Skeletal muscle satellite cell (primary cell): ENCODE measurements around the gene CLCN5. TPM values are rescaled to one million over a fixed set of nuclear protein-coding genes. Genes with fewer than 3 reads are reported as not detected.
A peak's percentile ranks its signal among the peaks of the same experiment; 100 is the strongest.

ENCODE experiments used
- H3K27me3 ChIP-seq: 2 replicates; pipeline ENCODE4 v1.7.0; 2013; ENCODE audit warnings: low read length; ENCODE audit not compliant: control insufficient read depth, insufficient read depth
- H3K36me3 ChIP-seq: 2 replicates; pipeline ENCODE4 v1.7.0; 2013; ENCODE audit warnings: mild to moderate bottlenecking, control low read depth, low read length; ENCODE audit not compliant: insufficient read depth
- H3K4me1 ChIP-seq: 2 replicates; pipeline ENCODE4 v1.7.0; 2013; ENCODE audit warnings: low read length; ENCODE audit not compliant: control insufficient read depth, insufficient read depth
- H3K4me2 ChIP-seq: 2 replicates; pipeline ENCODE4 v1.7.0; 2013; ENCODE audit warnings: mild to moderate bottlenecking, low read length
- H3K4me3 ChIP-seq: 2 replicates; pipeline ENCODE4 v1.7.0; 2013; ENCODE audit warnings: low read length
- H3K9ac ChIP-seq: 2 replicates; pipeline ENCODE4 v1.7.0; 2013; ENCODE audit warnings: mild to moderate bottlenecking, low read depth, low read length, moderate library complexity
- H3K9me3 ChIP-seq: replicated peaks from 2 replicates; pipeline ENCODE4 v1.7.0; 2013; ENCODE audit warnings: mild to moderate bottlenecking, control low read depth, low read length
- small RNA-seq: library from RNA; depleted of rRNA; stranded (forward); fragments of <200 nt; gene quantifications from one replicate; pipeline ENCODE3, GENCODE V24; 2012

CLCN5 gene

DNA sequence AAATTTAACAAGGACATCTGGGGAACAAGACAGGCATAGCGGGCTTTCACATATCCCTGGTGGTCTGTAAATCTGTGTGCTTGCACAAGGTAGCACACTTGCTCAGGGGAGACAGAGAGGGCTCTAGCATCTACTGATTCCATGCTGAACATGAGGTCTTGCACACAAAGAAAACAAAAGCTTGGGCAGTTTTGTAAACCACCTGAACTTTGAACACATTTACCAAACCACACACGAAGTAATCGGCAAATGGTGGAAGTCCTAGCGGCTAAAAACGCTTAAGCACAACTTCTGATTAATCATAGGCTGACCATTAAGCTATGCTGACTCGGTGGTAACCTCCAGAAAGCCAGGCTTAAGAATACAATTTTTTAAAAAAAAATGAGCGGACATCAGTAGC, 225.6 kb downstream of the CLCN5 start:
- H3K9ac ChIP-seq: no peak overlapping the region
- H3K4me1 ChIP-seq: no peaks in the 10 kb centered on the region
- H3K4me2 ChIP-seq: no peak overlapping the region
- no peaks in the 10 kb centered on the region for H3K9me3 ChIP-seq
- no peaks in the 10 kb centered on the region for H3K36me3 ChIP-seq
- H3K4me3 ChIP-seq: no peak overlapping the region
- no peaks in the 10 kb centered on the region for H3K27me3 ChIP-seq

Small RNA genes lying within 50 kb of the gene (small RNA-seq; reads per million reads assigned to genes)
- gene MIR188: 2.5 reads per million, percentile 72 among the genes with 10 or more reads in this experiment
- gene MIR362: 165 reads per million, percentile 97 among the genes with 10 or more reads in this experiment
- gene MIR500A: 42.1 reads per million, percentile 95 among the genes with 10 or more reads in this experiment
- gene MIR500B: 1.1 reads per million, percentile 38 among the genes with 10 or more reads in this experiment
- 9.8 reads per million, percentile 91 among the genes with 10 or more reads in this experiment for gene MIR501
- gene MIR502: 49.2 reads per million, percentile 96 among the genes with 10 or more reads in this experiment
- gene MIR532: 692 reads per million, percentile 99 among the genes with 10 or more reads in this experiment
- gene MIR660: 232 reads per million, percentile 98 among the genes with 10 or more reads in this experiment
- not detected for gene RNU6-421P
